HG03280 (cell line): ENCODE measurements around the gene RNF212B.

Experiments
- ATAC-seq: cut with Tn5 transposase; IDR thresholded peaks from one replicate; pipeline ENCODE4 v1.9.1; 2021; ENCODE audit warnings: mild to moderate bottlenecking, moderate library complexity; ENCODE audit not compliant: unreplicated experiment

RNF212B gene

DNA sequence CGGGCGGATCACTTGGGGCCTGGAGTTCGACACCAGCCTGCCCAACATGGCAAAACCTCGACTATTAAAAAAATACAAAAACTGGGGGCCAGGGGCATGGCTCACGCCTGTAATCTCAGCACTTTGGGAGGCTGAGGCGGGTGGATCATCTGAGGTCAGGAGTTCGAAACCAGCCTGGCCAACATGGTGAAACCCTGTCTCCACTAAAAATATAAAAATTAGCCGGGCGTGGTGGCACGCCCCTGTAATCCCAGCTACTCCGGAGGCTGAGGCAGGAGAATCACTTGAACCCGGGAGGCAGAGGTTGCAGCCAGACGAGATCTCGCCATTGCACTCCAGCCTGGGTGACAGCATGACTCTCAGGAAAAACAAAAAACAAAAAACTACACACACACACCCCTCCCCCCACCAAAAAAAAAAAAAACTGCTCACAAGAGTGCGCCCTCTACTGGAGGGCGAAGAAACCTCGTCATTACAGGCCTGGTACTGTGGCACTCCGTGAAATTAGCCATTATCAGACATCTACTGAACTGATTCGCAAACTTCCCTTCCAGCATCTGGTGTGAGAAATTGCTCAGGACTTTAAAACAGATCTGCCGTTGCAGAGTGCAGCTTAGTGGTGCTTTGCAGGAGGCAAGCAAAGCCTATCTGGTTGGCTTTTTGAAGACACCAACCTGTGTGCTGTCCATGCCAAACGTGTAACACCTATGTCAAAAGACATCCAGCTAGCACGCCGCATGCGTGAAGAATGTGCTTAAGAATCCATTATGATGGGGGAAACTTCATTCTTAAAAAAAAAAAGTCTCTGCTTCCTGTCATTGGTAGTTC, 57.2 kb downstream of the RNF212B start:
- ATAC-seq: no peak

DNA sequence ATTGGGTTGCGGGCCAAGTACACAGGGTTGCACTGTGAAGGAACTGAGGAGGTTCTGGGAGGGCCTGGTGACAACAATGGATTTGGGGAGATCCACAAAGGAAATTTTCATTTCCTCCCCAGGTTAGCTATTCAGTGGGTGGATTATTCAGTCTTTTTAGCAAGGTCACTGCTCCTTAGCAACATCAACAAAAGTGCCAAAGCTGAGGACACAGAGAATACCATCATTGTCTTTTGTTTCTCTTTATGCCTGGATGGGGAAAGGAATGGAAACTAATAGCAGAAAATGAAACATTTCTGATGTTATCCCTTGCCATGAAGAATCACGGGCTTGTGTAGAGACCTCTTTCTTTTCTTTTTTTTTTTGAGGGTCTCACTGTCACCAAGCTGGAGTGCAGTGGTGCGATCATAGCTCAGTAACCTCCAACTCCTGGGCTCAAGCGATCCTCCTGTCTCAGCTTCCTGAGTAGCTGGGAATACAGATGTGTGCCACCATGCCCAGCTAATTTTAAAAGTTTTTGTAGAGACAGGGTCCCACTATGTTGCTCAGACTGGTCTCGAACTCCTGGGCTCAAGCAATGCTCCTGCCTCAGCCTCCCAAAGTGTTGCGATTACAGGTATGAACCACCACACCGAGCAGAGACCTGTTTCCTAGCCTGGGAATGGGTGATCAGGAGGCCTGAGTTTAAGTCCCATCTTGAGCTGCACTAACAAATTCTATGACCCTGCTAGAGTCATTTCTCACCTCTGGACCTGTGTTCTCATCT, 58.5 kb downstream of the RNF212B start:
- ATAC-seq: no peak

DNA sequence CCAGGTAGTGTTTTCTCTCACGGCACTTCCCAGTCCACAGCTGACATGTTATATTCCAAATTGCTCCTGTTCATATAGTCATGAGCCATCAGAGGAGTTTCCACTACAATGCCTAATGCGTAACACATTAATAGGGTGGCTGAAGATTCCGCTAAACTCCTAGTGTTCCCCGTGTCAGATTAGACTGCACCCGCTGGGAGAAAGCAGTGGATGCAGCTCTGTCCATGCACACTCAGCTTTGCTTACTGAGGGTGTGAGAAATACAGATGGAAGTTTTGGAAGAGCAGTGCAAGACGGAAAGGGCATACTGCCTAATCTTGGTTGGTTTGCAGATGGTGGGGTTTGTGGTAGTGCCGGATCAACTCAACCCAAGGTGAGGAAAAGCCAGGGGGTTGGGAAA, 59.4 kb downstream of the RNF212B start:
- no peak for ATAC-seq

DNA sequence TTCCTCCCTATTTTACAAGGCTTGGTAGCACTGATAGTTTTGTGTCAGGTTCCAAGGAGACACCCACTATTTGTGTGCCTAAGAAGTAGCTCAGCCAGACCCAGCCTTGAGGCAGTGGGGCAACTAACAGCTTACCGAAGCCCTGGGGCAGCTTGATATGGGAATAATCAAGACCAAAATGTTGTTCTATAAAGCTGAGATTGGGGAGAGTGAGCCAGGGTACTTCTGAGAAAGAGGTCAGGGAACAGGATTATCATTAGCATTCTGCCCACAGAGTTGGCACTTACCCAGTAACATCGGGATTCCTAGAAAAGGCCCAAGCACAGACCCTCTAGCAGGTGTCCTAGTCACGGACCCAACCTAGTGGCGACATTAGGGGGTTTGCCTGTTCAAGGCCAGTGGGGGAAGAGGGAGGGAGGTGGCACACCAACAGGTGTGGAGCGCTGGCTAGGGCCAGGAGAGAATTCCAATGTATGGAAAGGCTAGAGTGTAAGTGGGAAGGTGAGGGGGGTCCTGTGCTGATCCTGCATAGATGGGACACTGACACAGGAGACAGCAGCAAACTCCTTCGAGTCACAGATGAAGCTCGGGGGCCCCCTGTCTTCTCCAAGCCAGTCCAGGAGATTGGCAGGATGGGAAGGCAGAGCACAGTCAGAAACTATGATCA, 60.0 kb downstream of the RNF212B start:
- ATAC-seq: no peak

DNA sequence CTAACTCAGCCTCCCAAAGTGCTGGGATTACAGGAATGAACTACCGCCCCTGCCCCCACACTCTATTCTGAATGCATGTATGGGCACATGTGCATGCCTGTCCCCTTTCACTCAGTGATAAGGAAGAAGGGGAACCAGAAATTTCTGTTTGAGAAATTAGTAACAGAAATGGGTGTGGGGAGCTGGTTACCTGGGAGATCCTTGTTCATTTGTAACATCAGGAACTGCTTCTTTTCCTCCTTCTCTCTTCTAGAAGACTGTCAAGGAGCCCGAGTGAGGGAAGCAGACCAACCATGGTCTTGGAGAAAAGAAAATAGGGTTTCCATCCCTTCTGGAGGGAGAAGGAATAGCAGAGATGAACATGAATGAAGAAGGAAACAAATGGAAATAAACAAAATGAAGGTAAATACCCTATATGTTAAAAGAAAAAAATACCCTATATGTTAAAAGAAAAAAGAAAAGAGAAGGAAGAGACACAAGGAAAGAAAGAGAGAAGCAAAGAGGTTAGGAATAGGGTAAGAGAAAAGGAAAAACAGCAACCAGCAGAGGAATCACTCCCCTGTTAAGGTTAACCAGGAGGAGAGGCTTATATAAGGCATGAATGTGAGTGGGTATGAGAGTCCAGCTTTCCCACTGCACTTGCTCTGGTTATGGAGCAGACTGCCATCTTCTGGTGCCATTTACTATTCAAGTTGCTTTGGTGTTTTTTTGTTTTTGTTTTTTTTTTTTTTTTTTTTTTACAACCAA, 61.6 kb downstream of the RNF212B start:
- ATAC-seq: no peak

DNA sequence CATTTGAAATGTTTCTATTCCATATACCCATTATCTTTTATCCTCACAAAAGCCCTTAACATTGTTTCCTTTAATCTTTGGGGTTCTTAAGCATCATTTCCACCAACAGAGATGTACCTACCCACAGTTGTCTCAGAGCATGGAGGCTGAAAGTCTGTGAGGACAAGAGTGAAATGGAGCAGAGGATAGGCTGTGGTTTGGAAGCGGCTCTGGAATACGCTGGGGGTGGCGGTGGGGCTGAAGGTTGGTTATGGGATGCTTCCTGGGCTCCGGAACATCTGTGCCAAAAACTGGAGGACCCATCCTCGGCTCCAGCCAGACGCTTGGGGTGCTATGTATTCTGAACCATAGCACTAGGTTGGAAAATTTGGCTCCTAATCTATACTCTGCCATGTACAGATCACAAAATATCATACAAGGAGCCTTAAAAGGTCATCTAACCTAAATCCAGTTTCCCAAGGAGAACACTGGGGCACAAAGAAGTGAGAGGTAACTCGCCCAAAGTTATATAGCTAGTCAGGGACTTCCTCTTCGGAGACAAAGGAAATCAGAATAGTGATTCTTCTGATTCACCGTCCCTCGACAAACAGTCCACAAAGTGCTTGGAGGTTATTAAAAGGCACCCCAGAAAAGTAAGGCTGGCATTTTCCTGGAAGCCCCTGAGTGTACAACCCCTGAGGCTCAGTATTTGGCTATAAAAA, 62.4 kb downstream of the RNF212B start:
- no peak for ATAC-seq

DNA sequence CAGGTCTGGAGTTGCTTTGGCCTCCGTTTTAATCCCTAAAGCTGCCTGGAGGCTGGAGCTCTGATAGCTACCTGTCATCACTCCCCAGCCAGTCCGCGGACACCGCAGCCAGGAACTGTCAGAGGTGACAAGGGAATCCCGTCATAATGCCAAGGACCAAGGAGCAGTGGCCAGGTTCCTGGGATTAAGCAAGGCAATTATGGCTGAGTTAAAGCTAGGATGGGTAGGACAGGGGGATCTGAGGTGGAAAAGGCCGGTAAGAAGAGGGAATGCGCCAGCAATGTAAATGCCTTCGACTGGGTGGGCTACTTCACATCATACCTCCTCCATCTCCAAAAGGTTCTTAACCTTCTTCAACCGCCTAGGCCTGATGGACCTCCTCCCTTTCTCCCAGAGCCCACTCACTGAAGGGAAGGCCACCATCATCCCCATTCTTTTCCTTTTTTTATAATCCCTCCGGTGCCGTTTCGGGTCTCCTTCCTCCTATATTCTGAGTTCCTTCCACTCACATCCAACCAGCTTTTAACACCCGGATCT, 63.0 kb downstream of the RNF212B start:
- no peak for ATAC-seq

DNA sequence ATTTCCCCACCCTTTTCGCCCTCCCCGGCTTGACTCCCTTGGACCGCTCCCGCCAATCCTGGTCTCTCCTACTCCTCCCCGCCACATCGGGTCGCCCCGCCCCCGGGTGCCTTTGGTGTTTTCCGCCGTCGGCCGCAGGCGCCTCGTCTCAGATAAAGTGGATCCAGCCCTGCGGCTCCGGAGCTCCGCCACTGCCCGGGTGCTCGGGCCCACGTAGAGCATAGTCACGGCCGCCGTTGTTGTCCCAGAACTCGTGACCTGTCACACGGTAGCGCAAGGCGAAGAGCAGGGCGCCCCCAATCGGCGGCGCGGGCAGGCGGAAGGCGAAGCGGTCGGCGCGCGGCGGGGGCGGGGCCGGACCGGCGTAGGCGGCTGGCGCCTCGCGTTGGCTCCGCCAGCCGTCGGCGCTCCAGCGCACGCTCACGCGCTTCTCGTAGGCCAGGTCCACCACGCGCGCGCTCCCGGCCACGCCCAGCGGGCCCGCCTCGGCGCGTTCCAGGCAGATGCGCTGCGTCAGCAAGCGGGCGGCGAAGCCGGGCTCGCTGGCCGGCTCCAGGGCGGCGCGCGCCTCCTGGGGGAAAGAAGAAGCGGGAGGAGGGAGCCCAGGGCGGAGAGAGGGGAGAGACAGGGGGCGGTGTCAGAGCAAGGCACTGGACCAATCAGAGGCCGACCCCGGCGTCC, 63.7 kb downstream of the RNF212B start:
- peak; percentile 78 for ATAC-seq

DNA sequence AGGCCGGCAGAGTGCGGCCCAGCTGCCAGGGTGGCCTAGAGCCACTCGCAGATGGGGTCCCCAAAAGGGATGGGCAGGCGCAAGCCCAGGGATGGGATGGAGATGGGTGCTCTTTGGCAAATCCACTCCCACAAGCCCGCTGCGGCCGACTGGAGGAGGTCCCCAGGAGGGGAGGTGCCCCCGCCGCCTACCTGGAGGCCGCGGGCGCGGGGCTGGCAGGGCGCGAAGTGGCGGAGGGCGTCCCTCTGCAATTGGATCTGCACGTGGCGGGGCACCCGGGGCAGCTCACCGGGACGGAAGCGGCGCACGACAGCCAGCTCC, 64.2 kb downstream of the RNF212B start:
- ATAC-seq: peak; percentile 21

DNA sequence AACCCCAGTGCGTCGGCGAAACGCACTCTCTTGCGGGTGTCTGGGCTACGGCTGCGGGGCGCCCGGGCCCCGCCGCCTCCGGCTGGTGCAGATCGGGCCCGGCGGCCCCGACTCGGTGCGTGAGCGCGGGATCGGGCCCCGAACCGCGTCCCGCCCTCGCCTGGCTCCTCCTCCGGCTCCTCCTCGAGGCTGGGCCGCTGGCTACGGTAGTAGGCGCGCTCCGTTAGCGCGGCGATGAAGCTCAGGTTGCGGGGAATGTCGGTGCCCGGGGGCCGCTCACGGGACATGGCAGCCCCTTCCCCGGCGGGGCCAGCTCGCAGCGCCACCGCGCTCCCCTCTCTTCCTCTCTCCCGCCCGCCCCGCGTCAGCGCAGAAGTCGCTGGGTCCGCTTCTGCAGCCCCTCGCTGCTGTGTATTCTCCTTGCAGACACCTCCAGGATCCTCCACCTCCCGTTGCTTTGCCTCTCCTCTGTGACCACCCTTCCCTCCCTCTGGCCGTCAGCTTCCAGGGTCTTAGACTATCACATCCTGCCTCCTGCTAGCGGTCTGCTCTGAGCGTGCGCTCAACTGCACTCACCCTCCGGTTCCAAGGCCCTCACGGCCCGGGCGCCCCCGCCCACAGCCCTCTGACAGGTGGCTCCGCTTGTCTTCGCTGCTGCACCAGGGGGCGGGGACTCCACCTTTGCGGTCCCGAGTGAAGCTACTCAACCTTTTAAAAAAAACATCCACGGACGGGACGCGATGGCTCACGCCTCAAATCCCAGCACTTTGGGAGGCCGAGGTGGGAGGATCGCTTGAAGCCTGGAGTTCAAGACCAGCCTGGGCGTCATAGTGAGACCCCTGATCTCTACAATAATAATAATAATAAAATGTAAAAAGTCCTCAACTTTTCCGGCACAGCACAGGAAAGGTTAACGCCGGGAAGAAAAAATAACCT, 64.8 kb downstream of the RNF212B start, which contains the start of gene PPP1R3E:
TSS of gene PPP1R3E (minus strand) at position 570 of the 936 bp plus-strand sequence. CDS start at position 287, 283 bp downstream.
- ATAC-seq: peak; percentile 22

DNA sequence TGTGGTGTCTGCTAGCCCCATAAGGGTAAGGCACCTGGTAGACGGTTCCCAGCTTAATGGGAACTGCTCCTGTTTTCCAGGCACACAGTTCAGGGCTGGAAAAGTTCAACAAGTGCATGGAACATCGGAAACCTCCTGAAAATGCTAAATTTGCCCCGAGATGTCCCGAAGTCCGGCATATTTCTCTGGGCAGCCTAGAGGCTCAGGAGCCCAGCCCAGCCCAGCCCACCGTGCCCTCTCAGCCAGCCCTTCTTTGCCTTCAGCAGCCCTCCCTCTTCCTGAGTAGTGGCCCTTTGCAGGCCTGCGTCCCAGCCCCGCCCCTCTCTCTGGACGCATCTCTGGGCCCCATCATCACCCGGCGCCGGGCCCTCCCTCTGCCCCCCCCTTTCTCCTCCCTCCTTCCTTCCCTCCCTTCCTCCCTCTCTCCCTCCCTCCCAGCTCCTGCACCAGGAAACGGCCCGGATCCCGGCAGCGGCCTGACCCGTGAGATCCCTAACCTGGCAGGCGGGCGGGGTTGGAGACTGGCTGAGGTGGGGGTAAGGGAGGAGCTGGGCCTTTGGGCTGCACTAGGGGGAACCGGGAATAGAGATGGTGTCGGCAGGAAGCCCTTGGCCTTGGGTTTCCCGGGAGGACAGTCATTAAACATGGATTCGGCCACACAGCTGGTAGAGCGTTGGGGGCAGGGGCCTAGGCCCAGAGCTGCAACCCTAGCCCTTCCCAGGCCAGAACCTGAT, 68.8 kb downstream of the RNF212B start, which contains the start of gene BCL2L2:
TSS of gene BCL2L2 (plus strand) at position 422 of the 734 bp plus-strand sequence. CDS start 935 bp downstream, outside the sequence.
- ATAC-seq: peak; percentile 20

DNA sequence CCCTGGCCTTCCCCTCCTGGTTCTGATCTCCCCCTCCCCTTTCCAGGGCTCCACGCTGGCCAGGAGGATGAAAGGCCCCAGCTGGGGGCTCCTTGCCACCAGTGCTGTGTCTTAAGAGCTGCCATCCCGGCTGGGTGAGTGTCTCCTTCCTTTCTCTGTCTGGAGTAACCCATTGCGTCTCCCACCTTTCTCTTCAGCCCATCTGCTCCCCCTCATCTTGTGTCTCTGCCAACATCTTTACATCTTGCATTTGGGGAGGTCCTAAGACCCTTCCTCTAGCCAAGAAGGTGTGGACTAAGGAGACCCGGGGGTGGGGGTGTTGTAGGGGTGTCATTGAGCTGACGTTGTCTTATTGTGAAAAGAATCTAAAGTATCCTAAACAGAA, 69.4 kb downstream of the RNF212B start:
- ATAC-seq: no peak

DNA sequence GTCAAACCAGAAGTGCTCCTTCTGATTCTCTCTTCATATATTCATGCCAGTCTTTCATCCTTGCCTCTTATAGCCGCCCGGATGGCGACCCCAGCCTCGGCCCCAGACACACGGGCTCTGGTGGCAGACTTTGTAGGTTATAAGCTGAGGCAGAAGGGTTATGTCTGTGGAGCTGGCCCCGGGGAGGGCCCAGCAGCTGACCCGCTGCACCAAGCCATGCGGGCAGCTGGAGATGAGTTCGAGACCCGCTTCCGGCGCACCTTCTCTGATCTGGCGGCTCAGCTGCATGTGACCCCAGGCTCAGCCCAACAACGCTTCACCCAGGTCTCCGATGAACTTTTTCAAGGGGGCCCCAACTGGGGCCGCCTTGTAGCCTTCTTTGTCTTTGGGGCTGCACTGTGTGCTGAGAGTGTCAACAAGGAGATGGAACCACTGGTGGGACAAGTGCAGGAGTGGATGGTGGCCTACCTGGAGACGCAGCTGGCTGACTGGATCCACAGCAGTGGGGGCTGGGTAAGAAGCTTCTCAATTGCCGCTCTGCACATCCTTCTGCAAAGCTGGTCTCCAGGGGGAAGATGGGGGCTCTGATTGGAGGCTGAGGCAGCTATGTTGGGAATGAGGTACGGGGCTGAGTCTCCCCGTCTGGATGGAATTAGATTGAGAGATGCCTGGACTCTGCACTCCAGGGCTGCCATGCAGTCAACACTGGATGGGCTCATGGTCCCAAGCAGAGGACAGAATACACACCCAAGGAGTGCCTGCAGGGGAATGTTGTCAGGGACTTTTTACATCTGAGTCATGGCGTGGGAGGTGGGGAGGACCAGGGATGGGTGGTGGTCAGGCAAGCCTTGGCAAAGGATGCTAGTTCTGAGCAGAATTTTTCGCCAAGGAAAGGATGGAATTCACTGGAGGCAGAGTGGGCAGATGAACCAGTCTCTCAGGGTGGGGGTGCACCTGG, 70.2 kb downstream of the RNF212B start:
- ATAC-seq: no peak

DNA sequence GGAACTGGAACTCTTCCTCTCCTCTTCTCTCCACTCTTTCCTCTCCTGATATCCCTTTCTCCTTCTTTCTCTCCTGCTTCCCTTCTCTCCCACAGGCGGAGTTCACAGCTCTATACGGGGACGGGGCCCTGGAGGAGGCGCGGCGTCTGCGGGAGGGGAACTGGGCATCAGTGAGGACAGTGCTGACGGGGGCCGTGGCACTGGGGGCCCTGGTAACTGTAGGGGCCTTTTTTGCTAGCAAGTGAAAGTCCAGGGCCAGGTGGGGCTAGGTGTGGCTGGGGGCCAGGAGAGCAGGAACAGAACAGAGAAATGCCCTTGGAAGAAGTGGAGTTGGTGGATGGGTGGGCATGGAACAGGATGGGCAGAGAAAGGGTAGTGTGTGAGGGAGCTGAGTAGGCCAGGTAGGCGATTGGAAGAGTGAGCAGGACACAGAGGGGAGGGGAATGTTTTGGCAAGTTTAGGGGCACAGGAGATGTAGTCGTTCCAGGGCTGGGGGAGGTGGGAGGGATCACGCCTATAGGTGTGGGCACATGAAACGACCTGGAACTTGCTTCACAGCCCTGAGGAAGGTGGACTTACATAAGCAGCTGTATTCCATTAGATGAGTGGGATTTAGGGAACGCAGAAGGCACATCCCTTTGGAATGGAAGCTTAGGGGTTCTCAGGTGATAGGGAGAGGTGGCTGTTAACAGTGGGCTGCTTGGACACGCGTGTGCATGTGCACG, 71.1 kb downstream of the RNF212B start:
- ATAC-seq: no peak

DNA sequence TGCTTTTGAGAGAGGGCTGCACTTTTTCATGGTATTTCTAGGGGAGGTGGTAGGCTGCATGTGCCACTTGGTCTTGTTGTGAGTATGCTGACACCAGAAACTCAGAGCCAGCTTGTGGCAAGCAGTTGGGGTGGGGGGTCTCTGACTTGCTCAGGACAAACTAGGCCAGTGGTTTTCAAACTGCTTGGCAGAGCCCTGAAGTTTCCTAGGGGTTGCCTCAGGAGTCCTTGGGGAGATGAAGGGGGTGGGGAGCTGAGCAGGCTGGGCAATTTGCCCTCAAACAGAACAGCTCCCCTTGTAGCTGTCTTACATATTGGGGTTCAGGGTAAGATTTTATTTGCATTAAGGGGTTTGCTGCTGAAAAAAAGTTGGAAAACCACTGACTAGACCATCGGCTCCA, 72.8 kb downstream of the RNF212B start:
- no peak for ATAC-seq

DNA sequence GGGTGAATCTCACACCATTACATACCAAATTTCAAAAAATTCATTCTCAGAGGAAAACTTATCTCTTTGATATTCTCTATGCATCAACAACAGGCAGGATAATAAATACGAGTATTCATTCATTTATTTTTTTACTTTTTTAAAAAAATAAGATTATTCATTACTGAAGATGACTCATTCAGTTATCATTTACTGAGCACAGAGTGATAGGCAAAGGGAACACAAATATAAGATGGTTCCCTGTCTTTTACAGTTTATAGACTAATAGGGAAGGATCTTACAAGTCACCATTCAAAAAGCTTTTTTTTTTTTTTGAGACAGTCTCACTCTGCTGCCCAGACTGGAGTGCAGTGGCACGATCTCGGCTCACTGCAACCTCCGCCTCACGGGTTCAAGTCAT, 78.6 kb downstream of the RNF212B start:
- ATAC-seq: no peak
